ENCODE measurements around the gene MRRF.

The MRRF gene

DNA sequence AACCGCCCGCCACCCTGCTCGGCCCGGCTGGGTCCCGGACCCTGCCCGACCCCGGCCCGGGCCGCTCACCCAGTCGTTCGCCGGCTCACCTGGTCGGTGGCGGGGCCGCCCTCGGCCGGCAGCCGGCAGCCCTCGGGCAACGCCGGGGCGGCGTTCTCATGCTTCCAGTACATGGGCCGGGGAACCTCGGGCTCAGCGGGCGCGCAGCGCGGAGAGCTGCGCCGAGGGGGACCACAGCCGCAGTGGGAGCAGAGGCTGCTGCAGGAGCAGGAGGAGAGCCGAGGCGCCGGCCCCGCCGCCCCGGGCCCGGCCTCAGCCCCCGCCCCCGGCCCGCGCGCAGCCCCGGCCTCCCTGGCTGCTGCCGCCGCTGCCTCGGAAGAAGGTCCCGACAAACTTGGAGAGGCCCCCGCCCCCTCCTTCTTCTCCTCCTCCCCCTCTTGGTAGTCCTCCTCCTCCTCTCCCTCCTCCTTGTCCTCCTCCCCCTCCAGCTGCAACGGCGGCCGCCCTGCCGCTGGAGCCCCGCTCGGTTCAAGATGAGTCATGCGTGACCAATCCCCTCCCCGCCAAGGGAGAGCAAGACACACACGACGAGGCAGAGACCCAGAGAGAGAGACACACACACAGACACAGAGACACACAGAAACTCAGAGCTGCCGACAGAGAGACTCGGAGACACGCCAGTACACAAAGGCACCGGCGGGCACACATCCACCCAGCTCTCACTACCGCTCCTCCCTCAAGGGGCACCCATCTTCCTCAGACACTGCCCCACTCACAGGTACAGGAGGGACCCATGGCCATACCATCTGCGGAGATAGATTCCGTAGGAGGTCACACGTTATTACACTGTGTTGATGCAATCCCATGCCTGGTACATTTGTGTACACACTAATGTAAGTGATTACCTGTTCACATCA is 35.9 kb upstream of the MRRF start, which contains the start of gene LHX6:
Gene LHX6 (minus strand): TSS at position 390 of the 917 bp plus-strand sequence. CDS start 217 bp downstream, at position 173.
- DNase-seq (ENCODE audit: low read depth) = no peak

DNA sequence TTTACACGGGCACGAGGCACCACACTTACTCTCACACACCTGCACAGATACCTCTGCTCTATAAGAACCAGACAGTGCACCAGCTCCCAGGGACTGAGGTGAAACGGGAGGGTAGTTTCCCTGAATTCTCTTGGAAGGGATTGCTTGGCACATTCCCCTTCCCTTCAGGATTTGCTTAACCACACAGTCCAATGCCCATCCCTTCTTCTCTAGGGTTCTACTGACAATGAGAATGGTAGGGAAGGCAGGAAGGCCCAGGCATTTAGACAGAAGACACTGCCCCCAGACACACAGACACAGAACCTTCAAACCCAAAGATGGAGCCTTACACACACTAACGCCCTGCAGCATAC is 35.2 kb upstream of the MRRF start:
- no peak for DNase-seq (ENCODE audit: low read depth)

DNA sequence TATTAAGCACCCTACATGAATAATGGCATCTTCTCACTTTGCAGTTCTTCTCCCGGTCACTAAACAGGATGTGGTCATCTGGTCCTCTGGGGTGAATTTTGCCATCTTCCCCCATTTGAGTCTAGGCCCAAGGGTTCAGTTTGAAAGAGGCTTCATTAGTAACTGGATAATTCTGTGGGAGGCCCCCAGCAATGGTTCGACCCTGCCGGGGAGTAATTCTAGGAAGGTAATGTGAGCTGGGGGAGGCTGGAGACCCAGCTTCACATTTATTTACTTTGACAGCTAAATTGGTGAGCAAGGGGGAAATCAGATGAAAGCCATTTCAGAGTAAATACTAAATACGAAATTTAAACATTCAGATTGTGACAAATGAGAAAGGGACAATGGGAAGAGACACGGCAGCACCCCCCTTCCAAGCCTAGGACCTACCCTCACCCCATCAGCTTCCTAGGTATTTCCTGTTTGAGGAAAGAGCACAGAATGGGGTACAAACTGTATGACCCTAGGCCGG is 31.8 kb upstream of the MRRF start:
- no peak for DNase-seq (ENCODE audit: low read depth)

DNA sequence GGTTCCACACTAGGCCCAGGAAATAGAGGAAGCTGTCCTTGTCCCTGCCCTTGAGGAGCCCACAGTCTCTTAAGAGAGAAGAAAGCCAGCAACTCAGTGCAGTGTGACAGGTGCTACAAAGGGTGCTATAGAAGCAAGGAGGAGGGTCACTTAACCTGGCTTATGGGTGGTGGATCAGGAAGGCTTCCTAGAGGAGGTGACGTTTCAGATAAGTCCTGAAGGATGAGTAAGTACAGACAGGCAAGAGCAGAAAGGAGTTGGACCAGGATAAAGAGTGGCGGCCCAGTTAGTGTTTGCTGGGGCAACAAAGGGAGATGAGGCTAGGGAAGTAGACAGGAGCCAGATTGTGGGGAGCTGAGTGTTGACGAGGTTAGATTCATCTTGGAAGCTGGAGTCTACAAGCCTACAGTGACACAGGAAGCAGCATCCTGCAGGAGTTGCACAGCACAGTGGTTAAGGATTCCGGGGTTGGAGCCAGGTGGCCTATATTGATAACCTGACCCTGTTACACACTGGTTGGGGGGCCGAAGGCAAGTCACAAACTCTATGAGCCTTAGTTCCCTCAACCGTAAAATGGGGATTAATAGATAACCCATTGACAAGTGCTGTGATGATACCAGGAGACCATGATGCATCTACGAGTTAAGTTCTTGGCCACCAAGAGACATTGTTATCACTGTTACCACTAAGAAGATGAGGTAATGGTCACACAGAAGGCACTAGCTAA is 30.5 kb upstream of the MRRF start:
- no peak for DNase-seq (ENCODE audit: low read depth)

DNA sequence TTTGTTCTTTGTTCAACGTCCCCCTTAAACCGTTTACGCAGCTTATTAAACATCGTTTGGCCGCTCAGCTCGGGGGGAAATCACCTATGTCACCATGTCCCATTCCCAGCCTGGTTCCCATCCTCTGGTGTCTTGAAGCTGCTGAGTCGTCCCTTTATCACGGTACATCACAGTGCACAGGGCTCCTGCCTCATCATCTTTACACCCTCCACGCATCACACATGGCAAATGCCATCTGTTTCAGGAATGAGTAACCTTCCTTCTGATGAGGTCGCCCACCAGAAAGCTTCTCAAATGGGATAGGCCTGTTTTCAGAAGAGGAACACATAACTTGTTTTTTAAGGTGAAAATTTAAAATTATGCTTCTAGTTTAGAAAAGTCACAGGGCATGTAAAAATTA is 28.0 kb upstream of the MRRF start:
- no peak for DNase-seq (ENCODE audit: low read depth)

DNA sequence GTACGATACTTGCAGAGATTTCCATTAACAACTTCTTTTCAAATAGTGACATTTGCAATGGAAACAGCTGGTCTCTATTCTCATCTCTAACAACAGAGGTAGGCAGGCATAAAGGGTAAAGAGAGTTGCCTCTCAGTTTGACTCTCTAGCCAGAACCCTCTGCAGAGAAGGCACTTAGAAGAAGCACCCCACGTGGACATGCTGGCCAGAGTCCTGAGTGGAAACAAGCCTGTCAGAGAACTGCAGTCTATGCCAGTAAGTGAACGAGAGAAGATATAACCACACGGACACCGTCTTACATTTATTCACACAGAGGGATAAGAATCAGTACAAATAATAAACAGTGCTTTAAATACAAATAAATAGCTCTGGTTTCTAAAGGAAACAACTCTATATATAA is 25.0 kb upstream of the MRRF start:
- DNase-seq (ENCODE audit: low read depth) = no peak

DNA sequence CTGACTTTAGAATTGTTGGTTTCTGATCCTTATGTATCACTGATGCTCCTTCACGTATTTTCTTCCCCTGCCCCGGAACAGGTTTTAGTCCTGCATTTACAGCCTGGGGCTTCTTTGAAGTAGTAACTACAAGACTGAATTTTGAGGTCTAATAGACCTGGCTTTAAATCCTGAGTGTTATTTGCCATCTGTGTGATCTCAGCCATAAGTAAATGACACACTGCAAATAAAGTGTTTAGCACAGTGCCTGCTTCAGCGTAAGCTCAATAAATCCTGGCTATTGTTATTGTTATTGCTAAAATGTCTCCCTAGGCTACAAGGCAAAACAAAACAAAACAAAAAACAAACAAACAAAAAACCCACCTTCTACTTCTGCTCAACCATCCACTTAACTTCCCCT is 20.3 kb upstream of the MRRF start:
- DNase-seq (ENCODE audit: low read depth) = no peak

DNA sequence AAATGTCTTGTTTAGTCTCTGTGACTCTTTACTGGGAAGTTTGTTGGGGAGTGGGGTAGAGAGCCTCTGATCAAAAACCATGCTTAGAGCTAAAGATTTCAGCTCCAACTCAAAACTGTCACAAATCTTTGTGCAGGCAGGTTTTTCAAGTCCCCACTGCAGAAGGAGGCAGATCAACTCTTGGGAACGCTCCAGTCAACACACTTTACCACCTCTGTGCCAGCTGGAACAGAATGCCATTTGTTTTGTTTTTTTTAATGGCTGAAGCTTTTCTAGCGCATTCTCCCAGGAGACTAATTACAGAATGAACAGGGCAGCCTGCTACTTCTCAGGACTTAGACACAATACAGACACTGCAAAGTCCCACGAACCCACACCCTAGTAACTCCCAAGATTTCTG is 18.0 kb upstream of the MRRF start:
- DNase-seq (ENCODE audit: low read depth) = no peak

DNA sequence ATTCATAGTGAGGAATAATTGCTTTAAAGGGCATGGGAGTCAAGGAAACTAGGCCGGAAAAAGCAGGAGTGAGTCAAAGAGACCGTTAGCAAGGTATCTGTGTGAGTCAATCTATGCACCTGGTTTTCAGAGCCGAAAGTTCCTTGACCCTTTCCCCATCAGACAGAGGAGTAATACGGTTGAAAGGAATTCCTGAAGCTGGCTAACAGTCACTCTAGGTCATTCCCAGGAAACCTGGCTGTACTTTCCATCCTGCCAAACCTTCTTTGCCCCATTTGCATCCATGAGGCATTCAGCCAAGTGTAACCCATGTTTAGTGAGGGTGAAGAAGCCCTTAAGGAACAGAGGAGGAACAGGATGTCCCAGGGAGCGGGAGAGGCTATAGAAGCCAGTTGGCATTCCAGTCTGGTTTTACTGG is 16.2 kb upstream of the MRRF start:
- DNase-seq (ENCODE audit: low read depth) = no peak

DNA sequence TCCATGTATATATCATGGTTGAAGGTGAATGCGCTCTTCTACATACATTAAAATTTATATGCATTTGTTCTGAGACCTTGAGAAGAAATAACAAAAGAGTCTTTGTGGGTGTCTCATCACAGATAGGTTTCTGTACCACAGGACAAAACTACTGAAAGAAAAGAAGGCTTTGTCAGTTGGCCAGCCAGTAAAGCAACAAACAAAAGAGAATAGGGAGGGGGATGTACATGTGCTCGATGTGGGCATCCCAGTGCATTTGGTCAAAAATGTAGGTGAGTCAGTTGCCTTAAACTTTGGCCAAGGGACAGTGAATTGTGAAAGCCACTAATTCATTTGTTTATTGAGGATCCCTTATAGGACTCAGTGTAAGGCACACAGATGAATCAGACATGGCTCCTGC is 13.3 kb upstream of the MRRF start:
- no peak for DNase-seq (ENCODE audit: low read depth)

DNA sequence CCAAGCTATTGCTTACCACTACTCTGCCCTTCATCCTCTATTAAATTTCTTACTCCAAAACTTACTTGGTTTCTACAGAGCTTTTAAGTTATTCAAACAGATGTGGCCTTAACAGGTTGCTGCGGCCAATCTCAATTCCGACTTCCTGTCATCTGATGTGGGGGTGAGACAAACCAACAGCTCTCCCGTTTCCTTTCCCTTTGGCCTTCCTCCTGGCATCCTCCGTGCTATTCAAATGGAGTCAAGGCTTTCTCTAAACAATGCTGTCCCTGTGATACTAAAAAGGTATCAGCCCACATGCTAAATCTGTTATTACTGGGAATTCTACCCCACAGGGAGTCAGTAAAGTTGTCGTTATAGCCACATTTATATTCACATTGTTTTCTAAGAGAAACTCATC is 11.9 kb upstream of the MRRF start:
- no peak for DNase-seq (ENCODE audit: low read depth)

DNA sequence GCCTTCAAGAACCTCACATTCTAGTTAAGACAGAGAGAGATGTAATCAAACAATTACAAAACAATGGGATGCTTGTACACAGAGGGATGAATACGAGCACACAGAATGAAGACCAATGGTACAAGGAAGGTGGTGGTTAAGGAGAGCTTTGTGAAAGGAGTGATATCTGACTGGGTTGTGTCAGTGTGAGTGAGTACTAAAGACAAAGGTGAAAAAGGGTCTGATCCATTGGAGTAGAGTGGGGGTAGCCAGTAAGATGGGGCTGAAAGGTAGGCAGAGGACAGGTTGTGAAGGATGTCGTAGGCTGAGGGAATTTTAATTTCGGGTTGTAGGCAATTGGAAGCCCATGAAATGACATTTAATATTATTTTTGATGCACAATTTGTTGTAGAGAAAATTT is 9.9 kb upstream of the MRRF start:
- no peak for DNase-seq (ENCODE audit: low read depth)

DNA sequence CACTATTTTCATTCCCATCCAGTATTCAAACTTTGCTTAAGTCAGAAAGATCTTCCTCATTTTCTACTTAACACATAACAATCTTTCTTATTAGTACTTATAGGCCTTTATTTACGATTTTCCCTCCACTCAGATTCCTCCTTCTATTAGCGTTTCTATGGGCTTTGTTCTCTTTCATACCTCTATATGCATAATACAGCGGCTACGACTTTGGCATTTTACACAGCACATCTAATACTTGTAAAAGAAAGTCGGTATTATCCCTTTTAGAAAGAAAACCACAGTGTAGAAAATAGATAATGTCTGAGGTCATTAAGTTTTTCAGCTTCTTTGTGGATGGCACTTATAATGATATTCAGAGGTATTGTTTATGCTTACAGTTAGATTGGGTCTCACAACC is 8.5 kb upstream of the MRRF start:
- DNase-seq (ENCODE audit: low read depth) = no peak

DNA sequence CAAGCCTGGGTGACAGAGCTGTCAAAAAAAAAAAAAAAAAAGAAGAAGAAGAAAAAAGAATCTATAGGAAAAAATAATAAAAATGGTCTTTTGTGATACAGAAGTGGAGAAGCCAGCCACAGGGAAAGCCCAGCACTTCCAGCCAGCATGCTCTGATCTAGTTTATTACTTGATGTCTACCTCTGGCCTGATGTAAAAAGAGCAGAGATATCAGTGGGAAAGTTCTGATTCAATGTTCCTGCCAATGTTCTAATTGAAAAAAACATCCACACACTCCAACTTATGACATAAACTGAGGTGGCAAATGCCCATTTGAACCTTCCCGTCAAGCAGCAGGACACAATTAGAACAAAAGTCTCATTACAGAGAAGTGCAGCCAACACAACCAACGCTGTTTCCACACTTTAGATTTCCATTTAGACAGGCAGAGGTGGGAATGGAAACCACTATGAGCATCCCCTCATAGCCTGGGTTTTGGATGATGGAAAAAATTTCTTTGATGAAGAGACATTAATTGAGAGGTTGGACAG is 5.7 kb upstream of the MRRF start:
- no peak for DNase-seq (ENCODE audit: low read depth)

DNA sequence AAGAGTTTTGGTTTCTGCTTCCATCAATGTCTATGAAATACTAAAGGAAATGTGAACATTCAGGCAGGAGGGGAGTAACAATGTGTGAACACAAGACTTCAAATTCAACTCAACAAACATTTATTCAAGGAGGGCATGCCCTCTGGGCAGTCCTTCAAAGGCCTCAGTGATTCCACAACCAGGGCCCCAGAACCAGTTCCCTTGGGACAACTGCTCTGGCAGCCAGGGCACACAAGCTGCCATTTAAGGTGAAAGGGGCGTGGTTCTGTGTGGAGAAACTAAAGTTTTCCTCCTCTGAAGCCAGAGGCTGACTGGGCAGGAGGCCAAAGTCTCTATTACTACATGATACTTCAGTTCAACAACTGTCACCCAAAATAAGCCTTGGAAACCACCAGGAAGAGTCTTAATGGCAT is 3.2 kb upstream of the MRRF start:
- DNase-seq (ENCODE audit: low read depth) = peak; percentile 79

DNA sequence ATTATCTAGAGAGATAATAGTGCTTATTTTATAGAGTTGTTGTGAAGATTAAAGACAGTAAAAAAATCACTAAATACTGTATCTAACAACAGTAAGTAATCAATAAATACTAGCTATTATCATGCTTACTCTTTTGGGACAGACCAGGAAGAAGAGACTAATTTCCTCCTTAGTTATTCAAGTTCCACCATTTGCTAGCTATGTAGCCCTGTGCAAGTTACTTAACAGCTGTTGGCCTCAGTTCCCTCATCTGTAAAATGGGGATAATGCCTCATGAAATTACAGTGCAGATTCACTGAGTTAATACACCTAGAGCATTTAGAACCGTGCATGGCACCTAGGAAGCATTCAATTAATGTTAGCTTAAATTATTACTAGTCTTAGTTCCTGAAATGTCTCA is 2.6 kb upstream of the MRRF start:
- DNase-seq (ENCODE audit: low read depth) = no peak

DNA sequence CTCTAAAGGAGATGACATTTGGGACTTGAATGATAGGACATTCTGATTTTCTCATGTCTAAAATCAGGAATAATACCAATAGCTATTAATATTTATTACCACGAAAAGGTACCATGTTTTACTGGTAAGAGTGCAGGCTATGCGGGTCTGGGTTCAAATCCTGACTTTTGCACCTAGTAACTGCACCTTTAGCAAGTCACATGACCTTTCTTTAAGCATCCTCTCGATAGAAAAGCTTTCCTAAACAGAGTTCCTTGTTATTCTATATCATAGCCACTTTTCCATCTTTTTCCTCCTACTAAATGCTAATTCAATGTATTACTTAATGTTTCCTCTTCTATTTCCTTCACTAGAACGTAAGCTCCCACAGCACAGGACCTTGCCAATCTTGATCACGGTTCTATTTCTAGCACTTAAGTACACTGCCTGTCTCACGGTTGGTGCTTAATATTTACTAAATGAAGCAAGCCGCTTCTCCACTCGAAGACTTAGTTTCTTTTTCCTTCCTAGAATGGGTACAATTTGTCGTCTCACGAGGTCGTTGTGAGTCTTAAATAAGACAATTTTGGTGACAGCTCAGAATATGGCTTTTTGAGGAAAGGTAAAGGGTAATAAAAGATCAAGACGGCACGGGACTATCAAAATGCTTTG is 858 bp upstream of the MRRF start:
- DNase-seq (ENCODE audit: low read depth) = no peak

DNA sequence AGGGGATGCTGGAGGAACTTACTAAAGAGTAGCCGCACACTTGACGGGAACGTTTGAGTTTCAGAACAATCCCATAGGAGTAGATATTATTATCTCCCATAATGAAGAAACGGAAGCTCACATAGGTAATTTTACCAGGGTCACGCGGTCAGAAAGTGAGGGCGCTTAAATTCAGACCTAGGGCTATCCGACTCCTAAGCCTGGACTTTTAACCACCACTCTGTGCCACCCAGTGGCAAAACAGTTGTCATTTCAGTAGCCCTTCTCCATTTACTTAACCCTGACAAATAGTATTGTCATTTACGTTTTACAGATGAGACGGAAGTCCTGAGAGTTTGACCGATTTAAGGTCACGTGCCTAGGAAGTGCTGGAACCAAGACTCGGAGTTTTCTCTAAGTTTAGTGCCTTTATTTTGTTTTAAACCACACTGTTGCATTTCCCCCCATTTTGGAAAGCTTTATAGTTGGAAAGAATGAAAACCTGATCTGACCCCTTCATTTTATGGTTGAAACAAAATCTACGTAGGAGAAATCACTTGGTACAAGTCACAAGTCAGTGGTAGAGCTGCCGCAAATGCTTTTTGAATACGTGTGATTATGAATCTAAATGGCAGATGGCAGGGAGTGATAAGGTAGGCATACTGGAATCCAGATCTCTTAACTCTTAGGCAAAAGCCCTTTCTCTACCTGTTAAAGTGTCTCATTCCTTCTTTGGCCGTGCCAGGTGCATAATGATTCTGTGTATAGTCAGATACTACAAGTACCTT is 650 bp downstream of the MRRF start:
- no peak for DNase-seq (ENCODE audit: low read depth)

DNA sequence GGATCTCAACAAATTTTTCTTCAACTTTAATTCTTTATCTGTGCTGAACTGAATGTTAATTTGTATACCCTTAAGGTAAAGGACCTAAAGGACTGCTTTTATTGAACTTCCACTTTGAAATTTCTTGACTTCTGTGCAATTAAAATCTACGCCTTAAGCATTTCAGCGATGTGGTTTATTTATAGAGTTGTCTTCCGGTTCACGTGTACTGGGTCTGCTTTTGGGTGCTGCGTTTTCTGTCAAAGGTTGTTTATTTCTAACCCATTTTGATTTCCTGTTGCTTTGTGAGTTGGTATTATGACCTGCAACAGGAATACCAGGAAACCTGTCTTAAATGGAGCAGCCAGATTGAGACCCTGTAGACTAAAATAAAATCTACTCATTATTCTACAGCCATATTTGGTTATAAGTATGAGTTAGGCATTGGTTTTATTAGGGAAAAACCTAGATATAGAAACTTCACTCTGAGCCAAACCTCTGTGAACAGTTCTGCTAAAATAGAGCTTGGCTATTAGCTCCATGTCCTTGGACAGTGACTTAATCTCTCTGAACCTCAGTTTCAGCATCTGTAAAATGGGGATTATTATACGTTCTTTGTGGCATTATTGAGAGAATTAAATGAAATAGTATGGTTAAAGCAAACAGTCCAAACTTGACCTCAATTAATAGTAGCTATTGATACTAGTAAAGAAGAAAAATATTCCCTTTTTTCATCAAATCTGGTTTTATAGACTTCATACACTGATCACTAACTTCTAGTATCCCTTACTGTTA is 3.5 kb downstream of the MRRF start:
- no peak for DNase-seq (ENCODE audit: low read depth)

DNA sequence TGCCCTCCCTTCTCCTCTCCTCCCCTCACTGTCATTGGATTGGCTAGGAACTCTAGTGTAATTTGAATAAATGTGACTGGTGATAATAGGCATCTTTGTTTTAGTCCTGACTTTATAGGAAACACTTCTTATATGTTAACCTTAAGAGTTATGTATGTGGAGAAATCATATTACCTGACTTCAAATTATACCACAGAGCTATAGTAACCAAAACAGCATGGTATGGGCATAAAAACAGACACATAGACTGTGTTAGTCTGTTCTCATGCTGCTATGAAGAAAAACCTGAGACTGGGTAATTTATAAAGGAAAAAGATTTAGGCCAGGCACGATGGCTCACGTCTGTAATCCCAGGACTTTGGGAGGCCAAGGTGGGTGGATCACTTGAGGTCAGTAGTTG is 9.4 kb downstream of the MRRF start:
- DNase-seq (ENCODE audit: low read depth) = no peak

DNA sequence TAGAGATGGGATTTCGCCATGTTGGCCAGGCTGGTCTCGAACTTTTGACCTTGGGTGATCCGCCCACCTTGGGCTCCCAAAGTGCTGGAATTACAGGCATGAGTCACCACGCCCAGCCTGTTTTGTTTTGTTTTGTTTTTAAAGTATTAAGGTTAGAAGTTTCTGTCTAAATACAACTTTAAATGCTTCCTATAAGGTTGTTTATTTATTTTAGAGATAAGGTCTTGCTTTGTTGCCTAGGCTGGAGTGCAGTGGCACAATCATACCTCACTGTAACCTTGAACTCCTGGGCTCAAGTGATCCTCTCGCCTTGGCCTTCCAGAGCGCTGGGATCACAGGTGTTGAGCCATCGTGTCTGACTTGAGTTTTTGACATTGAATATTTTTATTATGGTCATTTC is 11.4 kb downstream of the MRRF start:
- no peak for DNase-seq (ENCODE audit: low read depth)

Measured in fibroblast of the conjunctiva (primary cell).